Liver (tissue), 2 donors: ENCODE measurements around the gene HPS1.

Experiments
- ATF3 ChIP-seq: IDR thresholded peaks from 2 replicates; pipeline ENCODE4 v1.6.1; 2016; ENCODE audit warnings: antibody characterized with exemption
- HNF4G ChIP-seq: IDR thresholded peaks from 2 replicates; pipeline ENCODE4 v1.6.1; 2016; ENCODE audit warnings: antibody characterized with exemption
- RAD21 ChIP-seq, 2 donors: IDR thresholded peaks; 2 replicates each; pipeline ENCODE4 v1.6.1; 2016; ENCODE audit warnings: antibody characterized with exemption in 2 of 2, mild to moderate bottlenecking in 2 of 2
- RXRA ChIP-seq, 2 donors: IDR thresholded peaks; 2 replicates each; pipeline ENCODE4 v1.6.1; 2017 to 2018; ENCODE audit warnings: antibody characterized with exemption in 2 of 2, mild to moderate bottlenecking in 1 of 2
- donor health status: healthy.

DNA sequence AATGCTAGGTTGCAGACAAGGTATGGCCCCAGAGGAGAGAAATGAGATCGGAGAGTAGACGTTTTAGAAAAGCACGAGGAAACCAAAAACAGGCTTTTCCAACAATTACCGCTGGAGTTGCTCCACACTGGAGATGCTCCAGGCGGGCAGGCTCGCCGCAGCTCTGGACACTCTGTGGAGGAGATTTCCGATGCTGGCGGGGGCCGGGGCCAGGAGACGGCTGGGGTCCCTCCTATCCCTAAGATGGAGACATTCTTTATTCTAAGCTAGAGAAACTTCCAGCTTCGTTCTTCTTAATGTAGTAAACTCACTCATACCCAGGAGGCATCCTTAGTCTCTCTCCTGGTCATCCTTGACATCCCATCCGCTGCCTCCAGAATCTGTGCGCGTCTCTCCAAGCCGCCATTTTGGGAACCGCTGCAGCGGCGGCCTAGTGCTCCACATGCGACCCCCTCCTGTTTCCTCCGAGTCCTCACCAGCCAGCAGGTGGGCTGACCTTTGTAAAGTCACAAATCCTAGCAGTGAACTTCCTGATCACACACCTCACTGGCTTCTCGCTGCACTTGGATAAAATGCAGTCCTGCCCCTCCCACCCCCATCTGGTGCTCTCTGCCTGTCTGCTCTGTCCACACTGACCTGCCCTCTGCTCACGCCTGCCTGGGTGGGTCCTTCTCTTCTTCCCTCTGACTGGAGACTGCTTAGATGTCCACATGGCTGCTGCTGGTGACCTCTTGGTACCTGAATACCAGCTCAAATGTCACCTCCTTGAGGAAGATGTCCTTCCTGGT lies 43.6 kb downstream of the HPS1 start:
- TF ChIP-seq RXRA (IDR thresholded peaks at IDR 0.05) (no peak), RAD21 (IDR thresholded peaks at IDR 0.05) (no peak), ATF3 (no peak), HNF4G (no peak)
